Measurements from ENCODE around the gene TBC1D13.

Gene TBC1D13

DNA sequence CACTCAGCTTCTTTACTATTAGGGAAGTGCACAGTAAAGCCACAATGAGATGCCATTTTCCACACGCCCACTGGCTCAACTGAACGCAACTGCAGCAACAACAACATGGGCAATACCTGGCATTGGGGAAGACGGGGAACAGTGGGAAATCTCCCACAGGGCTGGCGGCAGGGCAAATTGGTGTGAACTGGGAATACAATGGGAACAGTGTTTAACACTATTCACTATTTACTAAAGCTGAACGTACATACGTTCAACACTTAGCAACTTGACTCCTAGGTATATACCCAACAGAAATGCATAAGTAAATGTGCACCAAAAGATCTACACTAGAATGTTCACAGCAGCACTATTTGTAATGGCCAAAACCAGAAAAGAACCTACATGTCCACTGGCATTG, 29.5 kb upstream of the TBC1D13 start:
- FAIRE-seq: no peak
- no peak for DNase-seq (ENCODE audit: insufficient read length, low spot score)

DNA sequence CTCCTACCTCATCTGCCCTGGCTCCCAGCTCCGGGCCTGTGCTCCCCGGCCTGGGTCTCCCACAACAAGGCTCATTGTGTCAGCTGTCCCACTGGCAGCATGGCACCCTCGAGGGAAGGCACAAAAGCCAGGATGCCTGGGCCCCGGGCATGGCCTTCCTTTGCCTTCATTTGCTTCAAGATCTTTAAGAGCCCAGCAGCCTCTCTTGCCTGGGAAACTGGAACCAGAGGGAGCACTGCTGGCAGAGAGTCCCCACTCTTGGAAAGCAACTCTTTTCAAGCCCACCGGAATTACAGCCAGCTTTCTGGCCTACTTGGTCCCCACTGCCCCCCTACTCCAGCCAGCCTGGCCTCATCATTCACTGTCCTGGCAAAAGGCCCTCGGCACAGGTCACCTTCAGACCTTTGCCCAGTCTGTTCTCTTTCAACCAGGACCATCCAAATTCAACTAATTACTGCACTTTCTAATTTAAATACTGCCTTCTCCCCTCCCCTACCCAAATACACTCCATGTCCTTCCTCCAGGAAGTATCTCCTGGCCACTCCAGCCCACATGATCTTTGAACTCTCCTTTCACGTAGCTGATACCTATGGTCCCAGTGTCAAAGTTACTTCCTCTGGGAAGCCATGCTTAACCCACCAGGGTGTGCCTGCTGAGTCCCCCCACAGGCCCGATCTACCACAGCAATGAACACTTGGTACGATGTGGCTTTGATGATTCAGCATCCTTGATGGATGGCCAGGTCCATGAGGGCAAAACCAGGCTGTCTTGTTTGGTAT, 24.2 kb upstream of the TBC1D13 start:
- no peak for DNase-seq (ENCODE audit: insufficient read length, low spot score)
- FAIRE-seq: no peak
- TF ChIP-seq CTCF (IDR thresholded peaks at IDR 0.05; ENCODE audit: insufficient read depth, missing control alignments): no peak

More for the DNA sequence above, 29.5 kb upstream of the TBC1D13 start:
- TF ChIP-seq CTCF (IDR thresholded peaks at IDR 0.05; ENCODE audit: insufficient read depth, missing control alignments): no peak

DNA sequence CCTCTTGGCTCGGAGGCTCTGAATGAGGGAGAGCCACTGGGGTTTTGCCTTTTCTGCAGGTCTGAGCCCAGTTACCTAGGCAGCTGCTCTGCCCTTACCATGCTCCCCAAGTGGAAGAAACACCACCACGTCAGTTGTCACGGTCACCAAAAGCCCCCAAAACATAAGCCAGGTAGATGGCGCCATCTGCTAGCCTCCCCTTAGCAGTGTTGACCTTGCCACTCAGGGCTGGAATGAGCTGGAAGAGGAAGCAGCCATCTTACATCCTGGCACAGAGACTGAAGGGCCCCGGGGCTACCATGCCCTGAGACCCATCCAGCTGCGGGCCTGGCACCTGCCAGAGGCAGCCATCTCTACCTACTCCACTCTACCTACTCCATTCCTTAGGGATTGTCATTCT, 22.7 kb upstream of the TBC1D13 start:
- no peak for DNase-seq (ENCODE audit: insufficient read length, low spot score)
- no peak for TF ChIP-seq CTCF (IDR thresholded peaks at IDR 0.05; ENCODE audit: insufficient read depth, missing control alignments)
- no peak for FAIRE-seq

DNA sequence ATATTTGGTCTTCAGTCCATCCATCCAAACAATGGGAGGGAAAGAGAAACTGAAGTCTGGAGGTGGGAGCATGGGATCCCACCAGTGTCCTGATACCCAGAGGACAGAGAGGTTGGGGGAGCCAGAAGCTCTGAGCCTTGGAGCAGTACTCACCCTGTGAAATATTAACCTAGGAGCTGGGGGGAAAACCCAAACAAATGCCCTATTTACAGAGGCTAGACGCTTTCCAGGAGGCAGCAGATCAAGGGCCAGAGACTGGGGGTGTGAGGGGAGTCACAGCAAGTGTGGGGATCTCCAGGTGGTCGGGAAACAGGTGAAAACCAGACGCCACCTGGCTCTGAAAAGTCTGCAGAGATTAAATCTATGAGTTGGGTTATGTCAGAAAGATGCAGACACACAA, 21.6 kb upstream of the TBC1D13 start:
- no peak for DNase-seq (ENCODE audit: insufficient read length, low spot score)
- no peak for FAIRE-seq
- TF ChIP-seq CTCF (IDR thresholded peaks at IDR 0.05; ENCODE audit: insufficient read depth, missing control alignments): no peak

DNA sequence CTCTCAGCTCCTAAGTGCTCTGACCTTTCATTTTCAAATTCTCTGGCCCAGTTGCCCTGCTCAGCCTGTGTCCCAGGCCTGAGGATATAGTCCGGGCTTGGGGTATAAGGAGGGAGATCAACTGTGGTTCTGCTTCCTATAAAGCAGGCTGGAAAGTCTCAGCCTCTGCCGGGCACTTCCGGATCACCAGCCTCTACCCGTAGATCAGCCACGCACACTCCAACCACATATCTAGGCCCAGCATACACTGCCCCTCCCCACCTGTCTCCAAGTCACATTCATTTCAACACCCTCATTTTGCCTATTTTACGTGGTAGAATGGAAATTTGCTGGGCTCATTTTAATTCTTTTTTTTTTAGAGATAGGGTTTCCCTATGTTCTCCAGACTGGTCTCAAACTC, 18.4 kb upstream of the TBC1D13 start:
- TF ChIP-seq CTCF (IDR thresholded peaks at IDR 0.05; ENCODE audit: insufficient read depth, missing control alignments): no peak
- DNase-seq (ENCODE audit: insufficient read length, low spot score): no peak
- no peak for FAIRE-seq

GRCh38 chr9:128770286-128771030, 16.6 kb upstream of the TBC1D13 start:
- FAIRE-seq (no peak), DNase-seq (ENCODE audit: insufficient read length, low spot score) (no peak)
- TF ChIP-seq CTCF (IDR thresholded peaks at IDR 0.05; ENCODE audit: insufficient read depth, missing control alignments): no peak
